AG09319 (cell line): Measurements from ENCODE around the gene KAZALD1.

Experiments used
- DNase-seq: peaks from one replicate; pipeline ENCODE4 v3.0.0-alpha.2; 2010; ENCODE audit warnings: low read depth; ENCODE audit errors: extremely low read depth
- TF ChIP-seq, protein P1 (sequence below): IDR thresholded peaks from 2 replicates; pipeline ENCODE4 v1.5.1; 2011; ENCODE audit warnings: low read depth, mild to moderate bottlenecking, inconsistent platforms, low read length, moderate library complexity

KAZALD1 gene

DNA sequence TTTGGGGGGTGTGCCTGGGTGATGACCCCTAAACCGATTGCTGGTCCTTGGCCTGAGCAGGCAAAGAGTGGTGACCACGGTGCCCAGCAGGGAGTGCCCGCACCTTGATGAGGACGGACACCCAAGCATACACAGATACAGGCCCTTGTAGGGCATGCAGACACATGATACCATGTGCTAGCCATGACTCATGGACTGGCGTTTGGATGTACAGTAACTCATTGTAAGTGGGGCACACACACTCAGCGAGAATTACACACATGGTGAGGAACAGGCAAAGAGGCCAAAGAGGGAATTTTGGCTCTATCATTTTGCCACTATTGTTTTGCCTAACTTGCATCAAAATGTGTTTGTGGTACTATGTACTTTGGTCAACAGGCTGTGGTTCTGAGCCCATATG lies 24.1 kb downstream of the KAZALD1 start:
- no peak for DNase-seq

DNA sequence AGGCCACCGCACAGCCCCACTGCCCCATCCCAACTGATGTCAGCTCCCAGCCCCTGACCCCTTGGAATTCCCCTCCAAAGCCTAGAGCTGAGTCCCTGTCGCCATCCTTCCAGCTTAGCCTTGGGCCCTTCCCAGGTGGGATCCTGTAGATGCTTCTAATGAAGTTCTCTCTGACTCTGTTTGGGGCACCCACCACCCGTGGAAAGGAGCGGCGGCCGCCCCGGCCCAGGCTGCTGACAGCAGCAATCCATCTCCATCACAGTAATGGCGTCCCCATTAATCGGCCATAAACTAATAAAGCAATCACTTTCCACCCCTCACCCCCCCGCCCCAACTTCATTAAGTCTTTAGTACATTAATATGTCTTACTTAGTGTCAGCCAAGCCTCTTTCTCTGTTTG lies 25.6 kb downstream of the KAZALD1 start:
- TF ChIP-seq, protein P1, sequence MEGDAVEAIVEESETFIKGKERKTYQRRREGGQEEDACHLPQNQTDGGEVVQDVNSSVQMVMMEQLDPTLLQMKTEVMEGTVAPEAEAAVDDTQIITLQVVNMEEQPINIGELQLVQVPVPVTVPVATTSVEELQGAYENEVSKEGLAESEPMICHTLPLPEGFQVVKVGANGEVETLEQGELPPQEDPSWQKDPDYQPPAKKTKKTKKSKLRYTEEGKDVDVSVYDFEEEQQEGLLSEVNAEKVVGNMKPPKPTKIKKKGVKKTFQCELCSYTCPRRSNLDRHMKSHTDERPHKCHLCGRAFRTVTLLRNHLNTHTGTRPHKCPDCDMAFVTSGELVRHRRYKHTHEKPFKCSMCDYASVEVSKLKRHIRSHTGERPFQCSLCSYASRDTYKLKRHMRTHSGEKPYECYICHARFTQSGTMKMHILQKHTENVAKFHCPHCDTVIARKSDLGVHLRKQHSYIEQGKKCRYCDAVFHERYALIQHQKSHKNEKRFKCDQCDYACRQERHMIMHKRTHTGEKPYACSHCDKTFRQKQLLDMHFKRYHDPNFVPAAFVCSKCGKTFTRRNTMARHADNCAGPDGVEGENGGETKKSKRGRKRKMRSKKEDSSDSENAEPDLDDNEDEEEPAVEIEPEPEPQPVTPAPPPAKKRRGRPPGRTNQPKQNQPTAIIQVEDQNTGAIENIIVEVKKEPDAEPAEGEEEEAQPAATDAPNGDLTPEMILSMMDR: no peak
- DNase-seq: no peak

More for the DNA sequence above, 24.1 kb downstream of the KAZALD1 start:
- TF ChIP-seq, protein P1: no peak

DNA sequence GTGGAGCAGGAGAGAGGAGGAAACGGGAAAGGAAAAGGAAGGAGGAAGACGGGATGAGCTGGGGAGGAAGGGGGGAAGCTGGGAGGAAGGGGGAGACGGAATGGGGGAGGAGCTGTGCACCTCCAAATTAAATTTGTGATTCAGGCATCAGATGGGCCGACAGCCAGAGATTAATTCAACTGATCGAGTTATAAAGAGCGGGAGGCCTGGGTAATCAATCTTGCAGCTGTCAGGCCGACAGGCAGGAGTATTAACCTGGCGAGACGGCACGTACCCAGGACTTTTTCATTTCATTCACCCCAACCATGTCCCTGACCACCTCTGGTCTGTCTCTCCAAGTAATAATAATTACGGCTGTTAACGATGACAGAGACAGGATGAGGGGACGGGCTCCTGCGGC lies 26.2 kb downstream of the KAZALD1 start:
- TF ChIP-seq, protein P1: no peak
- no peak for DNase-seq

DNA sequence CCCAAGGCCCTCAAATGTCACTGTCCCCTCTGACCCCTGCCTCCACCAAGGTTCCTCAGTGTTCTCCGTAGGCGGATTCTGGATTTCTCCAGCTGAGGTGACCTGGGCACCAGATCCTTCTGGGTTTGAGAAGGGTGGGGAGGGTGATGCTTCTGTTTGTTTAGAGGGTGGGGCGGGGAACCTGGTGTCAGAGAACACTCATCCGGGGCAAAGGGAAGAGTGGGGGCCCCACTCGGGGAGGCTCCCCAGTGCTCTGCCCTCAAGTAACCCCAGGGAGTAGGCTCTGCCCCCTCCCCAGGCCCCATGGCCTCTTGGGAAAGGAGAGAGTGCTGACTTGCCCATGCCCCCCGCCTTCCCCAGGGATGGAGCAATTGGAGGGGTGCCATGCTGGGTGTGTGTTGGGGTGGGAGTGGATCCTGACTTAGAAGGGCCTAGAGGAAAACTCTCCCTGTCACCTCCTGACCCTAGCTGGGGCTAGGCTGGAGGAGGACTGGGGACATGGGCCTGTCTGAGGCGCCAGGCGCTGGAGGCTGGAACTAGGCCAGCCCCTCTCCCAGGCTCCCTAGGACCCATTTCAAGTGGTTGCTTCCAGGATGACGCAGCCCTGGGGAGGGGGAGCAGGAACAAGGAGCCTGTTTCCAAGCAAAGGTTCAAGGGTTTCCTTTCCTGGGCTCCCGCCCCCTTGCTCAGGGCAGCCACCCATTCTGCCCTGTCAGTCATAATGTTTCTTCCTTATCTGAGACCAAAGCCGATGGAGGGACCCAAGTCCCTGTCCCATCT lies 27.9 kb downstream of the KAZALD1 start:
- TF ChIP-seq, protein P1: no peak
- DNase-seq: no peak

DNA sequence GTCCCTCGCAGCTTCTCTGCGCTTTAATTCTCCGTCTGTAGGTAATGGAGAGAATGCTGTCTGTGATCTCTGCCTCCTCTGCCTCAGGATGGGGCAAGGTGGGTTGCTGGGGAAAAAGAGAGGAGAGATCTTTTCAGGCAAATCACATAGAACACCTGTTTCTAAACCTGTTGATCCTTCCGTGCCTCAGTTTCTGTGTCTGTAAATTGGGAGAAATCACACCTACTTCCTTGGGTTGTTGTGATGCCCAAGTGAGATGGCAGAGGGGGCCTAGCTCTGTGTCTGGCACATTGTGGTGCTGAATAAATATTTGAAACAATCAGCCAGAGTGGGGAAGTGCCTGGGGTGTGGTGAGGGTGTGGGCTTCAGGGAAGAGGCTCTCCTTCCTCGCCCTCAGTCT lies 28.8 kb downstream of the KAZALD1 start:
- TF ChIP-seq, protein P1: no peak

DNA sequence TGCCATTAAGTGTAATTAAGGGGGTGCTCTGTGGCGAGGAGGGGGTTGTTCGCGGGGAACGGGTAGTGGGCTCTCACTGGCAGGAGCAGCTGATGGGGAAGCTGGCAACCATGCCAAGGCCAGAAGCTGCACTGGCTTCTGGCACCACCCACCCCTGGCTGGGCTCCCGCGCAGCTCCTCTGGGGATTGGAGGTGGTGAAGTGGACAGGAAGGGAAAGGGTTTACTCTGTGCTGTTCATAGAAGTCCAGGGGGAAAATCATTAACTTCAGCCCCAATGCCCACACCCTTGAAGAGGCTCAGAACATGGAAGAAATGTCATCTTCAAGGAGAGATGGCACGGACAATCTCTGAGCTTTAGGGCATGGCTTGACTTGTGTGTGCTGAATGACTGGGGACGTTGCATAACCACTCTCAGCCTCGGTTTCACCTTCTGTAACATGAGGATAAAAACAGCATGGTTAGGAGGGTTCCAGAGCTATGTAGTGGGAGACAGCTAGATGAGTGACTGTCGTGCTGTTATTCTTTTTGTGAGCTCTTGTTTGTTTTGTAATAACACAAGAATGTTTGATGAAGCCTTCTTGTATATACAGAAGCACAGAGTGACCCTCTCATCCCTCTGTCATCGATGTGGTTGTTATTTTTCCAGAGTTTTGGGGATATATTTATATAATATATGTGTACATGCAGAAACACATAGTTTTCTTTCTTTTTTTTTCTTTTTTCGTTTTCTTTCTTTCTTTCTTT lies 29.9 kb downstream of the KAZALD1 start:
- no peak for DNase-seq
- TF ChIP-seq, protein P1: no peak

More for the DNA sequence above, 28.8 kb downstream of the KAZALD1 start:
- no peak for DNase-seq

DNA sequence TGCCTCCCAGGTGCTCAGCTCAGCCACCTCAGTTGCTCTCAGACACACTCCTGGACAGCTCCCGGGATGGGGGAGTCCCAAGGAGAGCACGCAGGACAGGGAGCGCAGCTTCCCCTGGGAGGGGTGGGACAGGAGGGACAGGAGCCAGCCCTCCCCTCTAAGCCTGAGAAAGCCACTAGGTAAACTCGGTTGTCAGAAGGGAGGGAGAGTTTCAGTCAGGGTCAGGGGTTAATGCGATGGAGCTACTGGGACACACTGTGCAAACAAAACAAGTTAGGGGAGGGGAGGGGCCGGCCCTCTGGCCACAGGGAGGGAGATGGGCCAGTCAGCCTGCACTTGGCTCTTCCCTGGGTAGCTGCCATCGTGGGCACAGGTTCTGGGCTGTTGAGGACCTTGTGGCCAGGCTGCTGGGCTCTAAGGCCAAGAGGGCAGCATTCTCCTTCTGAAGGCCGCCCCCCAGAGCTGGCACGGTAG lies 31.1 kb downstream of the KAZALD1 start:
- DNase-seq: no peak
- TF ChIP-seq, protein P1: no peak
